Retinal pigment epithelial cell (primary cell): Measurements from ENCODE around the gene MED13L.

ENCODE experiments used
- DNase-seq: peaks from one replicate; pipeline ENCODE4 v3.0.0-alpha.2; 2010; ENCODE audit warnings: low read depth
- H3K4me3 ChIP-seq: 2 replicates; pipeline ENCODE4 v1.5.1; 2011; ENCODE audit warnings: mild to moderate bottlenecking, low read length, control low read depth, moderate library complexity
- CTCF ChIP-seq: conservative IDR thresholded peaks from 2 replicates; pipeline ENCODE4 v1.5.1; 2011; ENCODE audit warnings: low read depth, low read length, control low read depth, inconsistent platforms

Gene MED13L

GRCh38 chr12:115944837-115945490, 332.5 kb downstream of the MED13L start:
- no peak for TF ChIP-seq CTCF
- no peak for DNase-seq
- H3K4me3 ChIP-seq: no peak overlapping the region

GRCh38 chr12:115944392-115944742, 333.1 kb downstream of the MED13L start:
- TF ChIP-seq CTCF: no peak
- DNase-seq: no peak

GRCh38 chr12:115943630-115944391, 333.7 kb downstream of the MED13L start:
- H3K4me3 ChIP-seq: no peak overlapping the region
- no peak for DNase-seq
- TF ChIP-seq CTCF: no peak

More at GRCh38 chr12:115944392-115944742, 333.1 kb downstream of the MED13L start:
- no peak overlapping the region for H3K4me3 ChIP-seq

- no peak for TF ChIP-seq CTCF
- no peak overlapping the region for H3K4me3 ChIP-seq
- no peak for DNase-seq
Measured at GRCh38 chr12:115943310-115943629, 334.2 kb downstream of the MED13L start.

GRCh38 chr12:115942346-115942745, 335.1 kb downstream of the MED13L start:
- no peak for TF ChIP-seq CTCF
- DNase-seq: no peak
- no peak overlapping the region for H3K4me3 ChIP-seq

GRCh38 chr12:115941362-115941761, 336.1 kb downstream of the MED13L start:
- no peak overlapping the region for H3K4me3 ChIP-seq
- no peak for DNase-seq
- TF ChIP-seq CTCF: no peak

- no peak overlapping the region for H3K4me3 ChIP-seq
- TF ChIP-seq CTCF: no peak
- no peak for DNase-seq
Measured at GRCh38 chr12:115938794-115939377, 338.6 kb downstream of the MED13L start.
